Stimulated activated CD4-positive, alpha-beta T cell treated with anti-CD3 and anti-CD28 coated beads, Interleukin-12 subunit alpha, Interleukin-12 subunit beta, amount 100 ng/mL, for 24 hours (primary cell): ENCODE data around the gene KATNAL1.

ENCODE experiments used
- DNase-seq, 2 experiments: peaks; one replicate each; pipeline ENCODE4 v3.0.0-alpha.2; 2020; ENCODE audit warnings: low read depth in 2 of 2

KATNAL1 gene

GRCh38 chr13:30307194-30307970 is at the start of gene KATNAL1:
Gene KATNAL1 (minus strand): TSS chr13:30307551. CDS start chr13:30283777, 23,774 bp downstream.
- peak; percentile 36 to 58 for DNase-seq

DNA sequence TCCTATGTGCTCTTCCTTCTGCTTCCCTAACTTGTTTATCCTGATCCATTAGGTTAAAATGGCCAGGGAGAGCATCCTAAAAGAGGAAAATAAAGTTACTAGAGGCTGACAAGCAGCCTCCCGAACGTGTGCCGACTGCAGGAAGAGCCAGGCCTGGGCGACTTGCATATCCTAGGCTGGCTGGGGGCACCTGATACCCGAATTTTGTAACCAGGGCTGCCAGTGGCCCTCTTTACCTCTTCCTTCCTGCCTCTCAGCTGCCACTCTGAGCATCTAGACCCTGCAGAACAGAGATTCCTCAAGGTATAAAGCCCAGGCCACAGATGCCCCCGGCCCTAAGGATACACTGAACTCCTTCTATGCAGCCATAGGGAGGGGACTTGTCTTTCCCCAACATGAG is 48.5 kb upstream of the KATNAL1 start:
- DNase-seq = no peak

GRCh38 chr13:30355384-30355699 is 48.0 kb upstream of the KATNAL1 start:
- DNase-seq = no peak

DNA sequence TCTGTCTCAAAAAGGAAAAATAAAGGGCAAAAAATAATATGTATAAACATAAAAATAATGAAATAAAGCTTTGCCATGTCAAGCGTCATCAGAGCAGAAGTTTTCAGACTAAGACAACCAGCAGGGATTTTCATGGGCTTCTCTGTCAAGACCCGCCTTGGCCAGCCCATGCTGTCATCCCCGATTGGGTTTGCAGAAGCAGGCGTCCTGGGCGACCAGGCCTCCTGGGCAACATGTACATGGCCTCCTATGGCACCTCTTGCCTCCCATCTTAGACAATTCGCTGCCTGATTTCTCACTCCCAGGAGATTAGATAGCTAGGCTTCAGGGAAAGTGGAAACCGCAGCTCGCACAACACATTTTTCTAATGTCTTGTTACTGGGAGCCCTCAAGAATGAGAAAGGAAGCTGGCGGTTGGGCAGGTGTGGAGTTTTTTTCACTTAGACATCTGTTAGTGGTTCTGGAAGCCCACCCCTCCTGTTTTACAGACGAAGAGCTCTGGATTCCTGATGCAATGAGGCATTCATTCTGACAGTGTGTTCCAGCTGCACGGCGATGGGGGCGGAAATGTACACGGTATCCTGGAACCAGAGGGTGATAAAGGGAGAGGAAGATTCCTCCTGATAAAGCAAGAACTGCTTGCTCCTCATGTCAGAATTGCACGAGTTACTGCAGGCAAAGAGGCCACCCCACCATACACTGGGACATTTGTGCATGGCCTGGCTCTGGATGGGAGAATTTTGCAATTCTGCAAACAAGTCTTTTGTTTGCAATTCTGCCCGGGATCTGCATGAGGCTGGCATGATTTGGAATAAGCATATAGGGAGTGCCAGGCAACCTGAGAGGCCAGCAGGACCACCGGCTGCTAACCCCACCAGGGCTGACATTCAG is 47.4 kb upstream of the KATNAL1 start:
- no peak for DNase-seq

DNA sequence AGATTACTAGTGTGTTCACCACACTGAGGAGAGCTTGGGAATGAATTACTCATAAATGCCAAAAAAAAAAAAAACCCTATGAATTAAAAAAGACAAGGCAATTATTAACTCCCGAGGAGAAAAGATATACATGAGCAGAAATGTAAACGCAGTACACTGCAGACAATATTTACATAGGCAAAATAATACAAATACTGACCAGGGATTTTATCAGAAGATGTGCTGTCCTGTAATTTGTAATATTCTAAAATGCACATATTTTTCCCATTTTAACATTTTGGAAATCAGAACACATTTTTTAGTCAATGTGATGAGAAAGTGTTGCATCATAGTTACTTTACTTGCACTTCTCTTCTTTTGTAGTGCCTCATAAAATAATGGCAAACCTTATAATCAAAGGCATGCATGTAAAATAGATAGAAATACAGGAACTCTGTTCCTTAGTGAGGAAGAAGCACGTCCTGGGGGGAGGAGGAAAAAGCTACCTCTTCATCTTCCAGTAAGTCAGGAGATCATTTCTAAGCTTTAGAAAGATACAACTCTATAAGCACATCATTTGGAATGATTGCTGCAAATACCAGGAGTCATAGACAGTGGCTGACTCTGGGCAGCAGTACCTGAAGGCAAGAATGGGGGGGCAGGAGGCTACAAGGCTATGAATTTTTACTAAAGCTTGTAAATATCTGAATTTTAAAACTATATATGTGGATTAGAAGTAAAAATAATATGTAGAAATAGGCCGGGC is 46.3 kb upstream of the KATNAL1 start:
- DNase-seq = no peak

- DNase-seq = no peak
Measured at GRCh38 chr13:30353060-30353459, 45.7 kb upstream of the KATNAL1 start.

- DNase-seq = no peak
Measured at GRCh38 chr13:30352121-30352520, 44.8 kb upstream of the KATNAL1 start.

GRCh38 chr13:30346789-30347167 is 39.4 kb upstream of the KATNAL1 start:
- DNase-seq = no peak

- peak in 1 of 2 experiments; percentile 47 for DNase-seq
Measured at GRCh38 chr13:30346153-30346788, 38.9 kb upstream of the KATNAL1 start.

- no peak for DNase-seq
Measured at GRCh38 chr13:30345426-30346100, 38.2 kb upstream of the KATNAL1 start.

- no peak for DNase-seq
Measured at GRCh38 chr13:30341815-30342570, 34.6 kb upstream of the KATNAL1 start.

- no peak for DNase-seq
Measured at GRCh38 chr13:30340331-30341250, 33.2 kb upstream of the KATNAL1 start.

DNA sequence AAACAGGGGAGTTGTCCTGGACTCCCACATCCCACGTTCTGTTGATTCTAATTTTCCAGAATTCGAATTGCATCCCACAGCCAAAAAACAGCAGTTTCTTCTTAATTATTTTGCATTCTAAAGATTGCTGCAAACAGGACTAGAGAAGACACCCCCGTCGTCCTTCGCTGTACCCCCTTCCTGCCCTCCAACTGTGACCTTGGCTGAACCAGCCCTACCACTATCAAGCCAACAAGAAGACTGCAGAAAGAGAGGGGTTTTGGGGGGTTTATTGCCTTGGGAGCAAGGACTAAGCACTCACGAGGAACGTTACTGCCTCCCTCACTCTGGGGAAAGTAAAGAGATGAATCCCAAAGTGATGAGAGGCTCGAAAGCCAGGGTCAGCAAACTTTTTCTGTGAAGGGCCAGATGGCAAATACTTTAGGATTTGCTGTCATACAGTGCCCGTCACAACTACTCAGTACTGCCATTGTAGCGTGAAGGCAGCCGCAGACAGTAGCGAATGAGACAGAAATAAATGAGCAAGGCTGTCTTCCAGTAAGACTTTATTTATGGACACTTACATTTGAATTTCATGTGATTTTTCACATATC is 32.5 kb upstream of the KATNAL1 start:
- DNase-seq = no peak

DNA sequence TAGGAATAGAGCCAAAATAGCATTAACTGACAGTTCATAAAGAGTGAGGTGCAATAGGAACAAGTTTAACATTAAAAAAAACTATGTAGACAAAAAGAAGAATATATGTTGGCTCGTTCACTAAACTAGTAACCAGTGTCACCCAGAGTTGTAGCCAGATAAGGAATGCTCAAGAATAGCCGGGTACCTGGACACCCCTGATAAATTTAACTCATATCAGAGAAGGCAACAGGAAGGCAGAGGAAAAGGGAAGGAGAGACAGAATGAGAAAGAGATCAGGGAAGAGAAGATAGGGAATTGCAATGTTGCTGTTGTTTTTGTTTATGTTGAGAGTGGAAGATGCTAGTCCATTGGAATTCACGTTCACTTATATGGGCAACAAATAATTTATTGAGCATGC is 31.6 kb upstream of the KATNAL1 start:
- no peak for DNase-seq

DNA sequence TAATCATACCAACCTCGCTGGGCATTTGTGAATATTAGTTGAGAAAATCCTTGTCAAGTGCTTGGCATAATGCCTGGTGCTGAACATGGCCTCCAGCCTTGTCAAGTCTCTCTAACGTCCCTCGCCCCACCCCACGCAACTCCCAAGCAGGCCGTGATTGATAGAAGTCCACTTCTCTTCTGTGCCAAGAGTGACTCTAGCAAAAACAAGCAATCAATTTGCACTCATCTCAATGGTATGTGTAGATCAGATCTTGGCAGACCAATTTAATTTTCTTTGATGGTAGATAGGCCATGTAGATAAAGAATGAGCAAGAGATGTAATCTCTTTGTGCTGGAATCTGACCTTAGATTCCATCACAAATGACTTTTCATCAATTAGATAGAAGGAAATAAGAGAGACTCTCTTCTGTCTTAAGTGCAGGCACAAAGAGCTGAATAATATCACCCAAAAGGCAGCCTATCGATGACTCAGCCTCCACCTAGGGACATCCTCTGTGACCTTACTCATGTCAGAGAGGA is 31.0 kb upstream of the KATNAL1 start:
- no peak for DNase-seq

DNA sequence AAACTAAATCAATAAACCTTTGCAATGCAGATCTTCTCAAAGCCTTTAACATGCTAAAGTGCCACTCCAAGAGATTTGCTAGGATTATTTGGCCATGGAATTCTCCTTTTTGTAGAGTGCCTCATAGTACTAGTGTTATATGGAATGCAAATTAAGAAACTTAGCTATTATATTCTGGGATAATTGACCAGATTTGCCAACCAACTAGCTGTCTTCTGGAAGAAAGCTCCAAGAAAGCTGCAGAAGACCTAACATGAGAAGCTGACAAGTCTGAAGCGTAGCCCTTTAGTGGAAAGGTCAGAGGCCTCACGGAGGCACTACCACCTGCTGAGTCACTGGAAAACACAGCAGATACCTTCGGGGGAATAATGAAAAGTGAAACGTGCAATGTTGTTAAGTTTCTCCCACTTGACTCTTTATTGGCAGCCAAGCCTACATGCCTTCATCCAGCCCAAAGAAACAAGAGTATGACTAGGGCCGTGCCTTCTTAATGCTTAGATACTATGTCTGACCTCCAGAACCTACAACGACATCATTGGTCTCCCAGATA is 29.8 kb upstream of the KATNAL1 start:
- no peak for DNase-seq

GRCh38 chr13:30334663-30335386 is 27.5 kb upstream of the KATNAL1 start:
- DNase-seq = no peak

GRCh38 chr13:30333616-30334015 is 26.3 kb upstream of the KATNAL1 start:
- DNase-seq = no peak
